CD4-positive, alpha-beta T cell (primary cell): ENCODE data around the gene KLHL28. TPM values are rescaled to one million over a fixed set of nuclear protein-coding genes. Genes with fewer than 3 reads are reported as not detected.

ENCODE experiments used
- ATAC-seq: fragments of 200-7000 bp; cut with Tn5 transposase; one replicate; pipeline ENCODE4 v1.10.0; 2022; ENCODE audit warnings: mild to moderate bottlenecking; ENCODE audit not compliant: poor library complexity
- CTCF ChIA-PET: fragments of 350-600 bp; sonication (Branson Sonifier 250); formaldehyde crosslinking; loops from one replicate; lab custom pipeline; 2021; ENCODE audit warnings: antibody characterized with exemption, inconsistent platforms; lab: Charles Lee
- POLR2A ChIA-PET: fragments of 350-600 bp; sonication (Branson Sonifier 250); formaldehyde crosslinking; loops from one replicate; lab custom pipeline; 2021; ENCODE audit warnings: antibody characterized with exemption, inconsistent platforms; lab: Charles Lee
- DNase-seq, 14 experiments: peaks; one replicate each; pipeline ENCODE4 v3.0.0-alpha.2; 2013 to 2020; ENCODE audit warnings: mixed read lengths in 2 of 14
- H3K27ac ChIP-seq, 2 donors: one replicate each; pipeline versions ENCODE4 v1.5.1 to v1.7.0; 2013; ENCODE audit warnings: low read length in 2 of 2, low read depth in 1 of 2, mild to moderate bottlenecking in 1 of 2
- H3K27me3 ChIP-seq, 2 experiments: 1 replicate in 1 of 2; 2 replicates in 1 of 2; pipeline versions ENCODE4 v1.6.1 to v1.7.0; 2013; ENCODE audit warnings: low read length in 2 of 2, control low read depth in 1 of 2, mild to moderate bottlenecking in 1 of 2, moderate library complexity in 1 of 2; ENCODE audit not compliant: insufficient read depth in 2 of 2, control insufficient read depth in 1 of 2
- H3K36me3 ChIP-seq: one replicate; pipeline ENCODE4 v1.6.1; 2013; ENCODE audit warnings: low read length, control low read depth; ENCODE audit not compliant: insufficient read depth
- H3K4me1 ChIP-seq: one replicate; pipeline ENCODE4 v1.6.1; 2013; ENCODE audit warnings: low read length, control low read depth; ENCODE audit not compliant: insufficient read depth
- H3K4me3 ChIP-seq: one replicate; pipeline ENCODE4 v1.5.1; 2013; ENCODE audit warnings: mild to moderate bottlenecking, low read length, moderate library complexity
- H3K9me3 ChIP-seq, 2 experiments: 1 replicate in 1 of 2; 2 replicates in 1 of 2; pipeline versions ENCODE4 v1.6.1 to v1.7.0; 2013; ENCODE audit warnings: low read length in 2 of 2, mild to moderate bottlenecking in 2 of 2, control low read depth in 1 of 2, moderate library complexity in 1 of 2; ENCODE audit not compliant: control insufficient read depth in 1 of 2, insufficient read depth in 1 of 2
- H3K27ac Mint-ChIP-seq: one replicate; pipeline ENCODE4 v1.8.0; 2020; ENCODE audit warnings: mixed read lengths
- H3K27me3 Mint-ChIP-seq: one replicate; pipeline ENCODE4 v1.8.0; 2021; ENCODE audit warnings: mixed read lengths
- H3K36me3 Mint-ChIP-seq: one replicate; pipeline ENCODE4 v1.8.0; 2021; ENCODE audit warnings: low read depth, mixed read lengths
- H3K4me1 Mint-ChIP-seq: one replicate; pipeline ENCODE4 v1.8.0; 2021; ENCODE audit warnings: low read depth, mixed read lengths
- H3K4me3 Mint-ChIP-seq: one replicate; pipeline ENCODE4 v1.8.0; 2020; ENCODE audit warnings: mild to moderate bottlenecking, mixed read lengths
- H3K9me3 Mint-ChIP-seq: one replicate; pipeline ENCODE4 v1.8.0; 2020; ENCODE audit warnings: mixed read lengths
- intact Hi-C, 2 experiments: fragments of 100-400 bp; cut with DNase I in 1 of 2; cut with micrococcal nuclease in 1 of 2; formaldehyde crosslinking; loops; one replicate each; pipeline versions ENCODE4 v1.15.1 to v1.9.0; 2023 to 2025; cut with DNase I, micrococcal nuclease
- polyA plus RNA-seq, 2 donors: library from polyadenylated mRNA; unstranded; fragments of 120-200 nt; gene quantifications; one replicate each; pipeline ENCODE4 v1.2.1, GENCODE V29; 2013
- total RNA-seq, 174 experiments: library from RNA in 2 of 174; stranded (reverse) in 2 of 174; gene quantifications; one replicate each; pipeline ENCODE4 v1.2.3 and lab custom pipeline; 2021 to 2026
- TF ChIP-seq, protein P1 (sequence below): fragments of 200-600 bp; IDR thresholded peaks from one replicate; pipeline ENCODE4 v1.8.0; 2022; ENCODE audit warnings: antibody characterized with exemption, mild to moderate bottlenecking

The KLHL28 gene, protein sequence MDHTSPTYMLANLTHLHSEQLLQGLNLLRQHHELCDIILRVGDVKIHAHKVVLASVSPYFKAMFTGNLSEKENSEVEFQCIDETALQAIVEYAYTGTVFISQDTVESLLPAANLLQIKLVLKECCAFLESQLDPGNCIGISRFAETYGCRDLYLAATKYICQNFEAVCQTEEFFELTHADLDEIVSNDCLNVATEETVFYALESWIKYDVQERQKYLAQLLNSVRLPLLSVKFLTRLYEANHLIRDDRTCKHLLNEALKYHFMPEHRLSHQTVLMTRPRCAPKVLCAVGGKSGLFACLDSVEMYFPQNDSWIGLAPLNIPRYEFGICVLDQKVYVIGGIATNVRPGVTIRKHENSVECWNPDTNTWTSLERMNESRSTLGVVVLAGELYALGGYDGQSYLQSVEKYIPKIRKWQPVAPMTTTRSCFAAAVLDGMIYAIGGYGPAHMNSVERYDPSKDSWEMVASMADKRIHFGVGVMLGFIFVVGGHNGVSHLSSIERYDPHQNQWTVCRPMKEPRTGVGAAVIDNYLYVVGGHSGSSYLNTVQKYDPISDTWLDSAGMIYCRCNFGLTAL
- total RNA-seq, result 10 to 100 TPM; 49.3 to 49.7 TPM
- polyA plus RNA-seq (2013, experiment 1 of 2), result 20.5 TPM
- 25.2 TPM for polyA plus RNA-seq (2013, experiment 2 of 2)
- 17.5 to 158 (median 84.8) reads per million in 172 experiments for total RNA-seq (lab: John Stamatoyannopoulos, UW)

DNA sequence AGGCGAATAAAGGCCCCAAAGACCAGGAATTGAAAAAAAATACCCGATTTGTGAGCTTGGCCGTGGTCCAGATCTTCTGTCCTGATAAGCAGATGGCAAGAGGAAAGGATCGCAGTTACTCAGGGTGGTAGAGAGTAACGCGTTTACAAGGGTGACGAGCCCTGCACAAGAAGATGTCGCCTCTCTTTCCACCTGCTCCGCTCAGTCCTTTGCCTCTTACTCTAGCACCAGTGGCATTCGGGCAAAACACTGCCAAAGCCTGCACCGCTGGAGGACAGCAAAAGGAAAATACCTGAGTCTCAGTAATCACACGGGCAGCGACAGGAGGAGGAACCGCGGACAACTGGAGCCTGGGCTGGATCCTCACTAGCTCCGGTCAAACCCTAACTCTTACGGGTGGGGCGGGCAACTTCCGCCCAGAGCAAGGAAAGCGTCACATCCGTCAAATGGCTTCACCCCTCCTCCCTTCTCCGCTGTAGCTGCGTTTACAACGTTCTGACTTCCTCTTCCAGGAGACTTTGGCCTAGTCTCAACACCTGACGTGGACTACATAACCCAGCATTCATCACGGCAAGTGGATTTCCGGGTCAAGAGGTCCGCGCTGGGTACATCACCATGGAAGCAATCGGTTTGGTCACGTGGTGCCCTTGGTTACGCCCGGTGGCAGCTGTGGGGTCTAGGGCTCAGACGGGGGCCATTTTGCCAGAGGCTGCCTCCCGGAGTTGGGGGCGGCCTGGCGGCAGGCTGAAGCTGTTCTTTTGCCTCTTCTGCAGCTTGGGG, at the start of gene KLHL28, which contains the start of gene TOGARAM1:
TSS of gene KLHL28 (minus strand) at position 394 of the 780 bp plus-strand sequence. CDS start 16,019 bp downstream, outside the sequence.
TSS of gene TOGARAM1 (plus strand) at position 637 of the 780 bp plus-strand sequence. CDS start 232 bp downstream, outside the sequence.
- DNase-seq, result peak; percentile 90 to 100 (median 94)
- peaks cover 7 to 13% of the 10 kb centered on the region in 2 experiments for H3K9me3 ChIP-seq
- TF ChIP-seq, protein P1, sequence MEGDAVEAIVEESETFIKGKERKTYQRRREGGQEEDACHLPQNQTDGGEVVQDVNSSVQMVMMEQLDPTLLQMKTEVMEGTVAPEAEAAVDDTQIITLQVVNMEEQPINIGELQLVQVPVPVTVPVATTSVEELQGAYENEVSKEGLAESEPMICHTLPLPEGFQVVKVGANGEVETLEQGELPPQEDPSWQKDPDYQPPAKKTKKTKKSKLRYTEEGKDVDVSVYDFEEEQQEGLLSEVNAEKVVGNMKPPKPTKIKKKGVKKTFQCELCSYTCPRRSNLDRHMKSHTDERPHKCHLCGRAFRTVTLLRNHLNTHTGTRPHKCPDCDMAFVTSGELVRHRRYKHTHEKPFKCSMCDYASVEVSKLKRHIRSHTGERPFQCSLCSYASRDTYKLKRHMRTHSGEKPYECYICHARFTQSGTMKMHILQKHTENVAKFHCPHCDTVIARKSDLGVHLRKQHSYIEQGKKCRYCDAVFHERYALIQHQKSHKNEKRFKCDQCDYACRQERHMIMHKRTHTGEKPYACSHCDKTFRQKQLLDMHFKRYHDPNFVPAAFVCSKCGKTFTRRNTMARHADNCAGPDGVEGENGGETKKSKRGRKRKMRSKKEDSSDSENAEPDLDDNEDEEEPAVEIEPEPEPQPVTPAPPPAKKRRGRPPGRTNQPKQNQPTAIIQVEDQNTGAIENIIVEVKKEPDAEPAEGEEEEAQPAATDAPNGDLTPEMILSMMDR, result no peak
- H3K4me1 ChIP-seq, result peaks cover 34% of the 10 kb centered on the region
- CTCF ChIA-PET, result interaction anchor here (0.9 to 2.5 kb wide), 4 partner anchors 26 to 291 kb away, joined by 3 to 11 read pairs (median 5); partner anchors contain the start of genes FANCM, FKBP3 and MIS18BP1
- intact Hi-C loops, result loop anchor here (1.0 to 2.0 kb wide), 9 partner anchors 15 to 292 kb away; partner anchors contain the start of genes MIS18BP1 (in 2 of the 2), FKBP3 (in 1 of the 2) and PRPF39 (in 1 of the 2)
- no peaks in the 10 kb centered on the region for H3K27me3 ChIP-seq
- peak; percentile 88 for ATAC-seq
- Mint-ChIP-seq H3K27me3 (no peaks in the 10 kb centered on the region), H3K4me1 (peaks cover 62% of the 10 kb centered on the region), H3K27ac (no peak within 1 kb of the TSS), H3K4me3 (no peak within 1 kb of the TSS), H3K36me3 (peaks cover 22% of the 10 kb centered on the region), H3K9me3 (peaks cover 12% of the 10 kb centered on the region)
- peak within 1 kb of the TSS; percentile 93 to 97 for H3K27ac ChIP-seq
- H3K4me3 ChIP-seq, result peak within 1 kb of the TSS; percentile 91
- POLR2A ChIA-PET, result interaction anchor here (0.6 to 4.5 kb wide), 40 partner anchors 12 to 307 kb away, joined by 3 to 119 read pairs (median 4); partner anchors contain the start of genes FANCM, FKBP3, MIS18BP1 and PRPF39
- H3K36me3 ChIP-seq, result no peaks in the 10 kb centered on the region

DNA sequence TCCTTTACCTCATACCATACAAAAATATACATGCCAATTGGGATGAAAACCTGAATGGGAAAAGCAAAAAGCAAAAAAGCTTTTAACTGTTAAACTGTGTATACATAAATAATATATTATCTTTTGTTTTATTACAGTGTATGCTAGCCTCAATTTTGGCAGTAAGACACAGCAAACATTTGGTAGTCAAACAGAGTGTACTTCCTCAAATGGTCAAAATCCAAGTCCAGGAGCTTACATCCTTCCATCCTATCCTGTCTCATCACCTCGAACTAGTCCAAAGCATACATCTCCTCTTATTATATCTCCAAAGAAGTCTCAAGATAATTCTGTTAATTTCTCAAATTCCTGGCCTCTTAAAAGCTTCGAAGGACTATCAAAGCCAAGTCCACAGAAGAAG, 42.2 kb upstream of the KLHL28 start:
- CTCF ChIA-PET, result no interaction called here
- H3K4me1 ChIP-seq, result no peaks in the 10 kb centered on the region
- Mint-ChIP-seq H3K27ac (no peak overlapping the region), H3K4me3 (no peak overlapping the region), H3K27me3 (no peaks in the 10 kb centered on the region), H3K9me3 (no peaks in the 10 kb centered on the region), H3K36me3 (peaks cover 25% of the 10 kb centered on the region), H3K4me1 (no peaks in the 10 kb centered on the region)
- ATAC-seq (no peak), DNase-seq (no peak)
- peaks cover 10% of the 10 kb centered on the region for H3K36me3 ChIP-seq
- H3K27me3 ChIP-seq, result no peaks in the 10 kb centered on the region
- H3K27ac ChIP-seq, result no peak overlapping the region
- POLR2A ChIA-PET, result interaction anchor here (0.8 kb wide), 1 partner anchor 42 kb away, joined by 3 read pairs; the partner anchor contains the start of gene TOGARAM1
- TF ChIP-seq, protein P1, result no peak
- H3K9me3 ChIP-seq, result no peaks in the 10 kb centered on the region
- intact Hi-C loops, result no loop called here
- no peak overlapping the region for H3K4me3 ChIP-seq

DNA sequence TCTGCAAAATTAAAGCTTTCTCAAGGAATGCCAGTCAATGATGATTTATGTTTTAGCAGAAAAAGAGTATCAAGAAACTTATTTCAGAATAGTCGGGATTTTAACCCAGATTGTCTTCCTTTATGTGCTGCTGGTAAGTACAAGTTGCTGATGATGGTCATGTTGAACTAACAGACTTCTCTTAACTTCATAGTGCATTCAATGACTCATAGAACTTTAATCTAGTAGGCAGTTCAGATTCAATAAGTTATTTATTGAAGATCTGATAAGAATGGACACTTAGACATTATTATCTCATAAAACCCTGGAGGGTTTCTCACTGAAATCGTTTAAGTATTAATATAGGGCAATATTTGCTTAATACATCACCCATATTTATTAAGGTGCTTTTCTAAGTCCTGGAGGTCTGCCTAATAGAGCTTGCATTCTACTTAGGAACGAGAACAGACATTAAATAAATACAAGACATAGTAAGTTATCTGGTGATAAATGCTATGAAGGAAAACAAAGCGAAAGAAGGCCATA, 34.1 kb upstream of the KLHL28 start:
- DNase-seq, result no peak
- no peaks in the 10 kb centered on the region for H3K27me3 ChIP-seq
- peaks cover 12% of the 10 kb centered on the region for H3K36me3 ChIP-seq
- H3K9me3 ChIP-seq, result no peaks in the 10 kb centered on the region
- ChIA-PET POLR2A (no interaction called here), CTCF (no interaction called here)
- no peaks in the 10 kb centered on the region for H3K9me3 Mint-ChIP-seq
- no peak for ATAC-seq
- no peak overlapping the region for H3K4me3 ChIP-seq
- intact Hi-C loops, result no loop called here
- no peaks in the 10 kb centered on the region for H3K4me1 ChIP-seq
- no peak overlapping the region for H3K4me3 Mint-ChIP-seq
- no peaks in the 10 kb centered on the region for H3K27me3 Mint-ChIP-seq
- H3K27ac Mint-ChIP-seq, result no peak overlapping the region
- H3K4me1 Mint-ChIP-seq, result no peaks in the 10 kb centered on the region
- peaks cover 39% of the 10 kb centered on the region for H3K36me3 Mint-ChIP-seq
- no peak overlapping the region for H3K27ac ChIP-seq
- TF ChIP-seq, protein P1, result no peak
